Esophagus (tissue), 2 donors: ENCODE measurements around the gene NOL7. TPM values are rescaled to one million over a fixed set of nuclear protein-coding genes. Genes with fewer than 3 reads are reported as not detected.

Experiments
- H3K27ac ChIP-seq, 2 donors: one replicate each; pipeline ENCODE4 v1.5.1; 2013; ENCODE audit warnings: low read depth in 2 of 2, mild to moderate bottlenecking in 2 of 2, inconsistent platforms in 1 of 2, low read length in 1 of 2, moderate library complexity in 1 of 2
- H3K27me3 ChIP-seq, 2 donors: one replicate each; pipeline ENCODE4 v1.6.1; 2013; ENCODE audit warnings: low read length in 2 of 2, control low read depth in 1 of 2, mild to moderate bottlenecking in 1 of 2; ENCODE audit not compliant: insufficient read depth in 2 of 2, control insufficient read depth in 1 of 2
- H3K36me3 ChIP-seq, 2 donors: one replicate each; pipeline ENCODE4 v1.6.1; 2013; ENCODE audit warnings: low read length in 1 of 2; ENCODE audit not compliant: control insufficient read depth in 2 of 2, insufficient read depth in 2 of 2
- H3K4me1 ChIP-seq, 2 donors: one replicate each; pipeline ENCODE4 v1.6.1; 2013; ENCODE audit warnings: low read length in 1 of 2; ENCODE audit not compliant: control insufficient read depth in 2 of 2, insufficient read depth in 2 of 2
- H3K4me3 ChIP-seq, 2 donors: one replicate each; pipeline ENCODE4 v1.5.1; 2013; ENCODE audit warnings: low read length in 2 of 2, mild to moderate bottlenecking in 2 of 2, low read depth in 1 of 2, moderate library complexity in 1 of 2
- H3K9me3 ChIP-seq, 2 donors: one replicate each; pipeline ENCODE4 v1.6.1; 2013; ENCODE audit warnings: mild to moderate bottlenecking in 2 of 2, low read depth in 1 of 2, low read length in 1 of 2, moderate library complexity in 1 of 2; ENCODE audit not compliant: control insufficient read depth in 2 of 2, insufficient read depth in 1 of 2
- WGBS, 2 donors: extraction: QIAGEN DNeasy Blood & Tissue Kit; methylation state at CpG; one replicate each; pipeline ENCODE4 v1.1.7; 2013; 5-methylcytosine and 5-hydroxymethylcytosine counted together
- polyA plus RNA-seq, 2 donors: library from polyadenylated mRNA; stranded (reverse); fragments of 200-250 nt; gene quantifications; one replicate each; pipeline ENCODE4 v1.2.3, GENCODE V29; 2013
- donor health status: healthy with polysubstance abuse.
- donor health status: Bipolar disorder and iron deficiency.

NOL7 gene
- polyA plus RNA-seq, 2 donors: 30.9 to 52.1 TPM

DNA sequence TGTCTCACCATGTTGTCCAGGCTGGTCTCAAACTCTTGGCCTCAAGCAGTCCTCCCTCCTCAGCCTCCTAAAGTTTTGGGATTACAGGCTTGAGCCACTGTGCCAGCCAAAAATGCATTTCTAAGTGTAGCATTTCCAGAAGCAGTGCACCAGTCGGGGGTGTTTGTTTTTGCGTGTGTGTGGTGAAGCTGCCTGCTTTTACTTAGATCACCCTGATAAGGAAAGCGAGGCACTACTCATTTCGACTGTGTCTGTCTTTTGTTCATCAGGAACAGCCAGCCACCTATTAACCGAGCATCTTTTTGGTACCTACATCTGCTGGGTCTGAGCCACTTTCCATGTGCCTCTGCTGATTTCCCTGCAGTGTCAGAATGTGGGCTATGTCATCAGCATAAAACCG lies 22.0 kb upstream of the NOL7 start:
- WGBS, 2 donors: 77 to 86% methylated on average over 6 of the region's 6 CpGs
- Histone ChIP-seq H3K9me3 (no peaks in the 10 kb centered on the region), H3K36me3 (peaks cover 5 to 23% of the 10 kb centered on the region in 2 donors), H3K4me3 (no peak overlapping the region), H3K27ac (no peak overlapping the region), H3K27me3 (no peaks in the 10 kb centered on the region), H3K4me1 (no peaks in the 10 kb centered on the region)

GRCh38 chr6:13593720-13594119 lies 21.4 kb upstream of the NOL7 start:
- H3K4me3 ChIP-seq: no peak overlapping the region
- H3K4me1 ChIP-seq: no peaks in the 10 kb centered on the region
- no peak overlapping the region for H3K27ac ChIP-seq
- H3K9me3 ChIP-seq: no peaks in the 10 kb centered on the region
- WGBS, 2 donors: 83 to 89% methylated on average over 6 of the region's 6 CpGs
- H3K36me3 ChIP-seq: peaks cover 5 to 27% of the 10 kb centered on the region in 2 donors
- H3K27me3 ChIP-seq: no peaks in the 10 kb centered on the region

DNA sequence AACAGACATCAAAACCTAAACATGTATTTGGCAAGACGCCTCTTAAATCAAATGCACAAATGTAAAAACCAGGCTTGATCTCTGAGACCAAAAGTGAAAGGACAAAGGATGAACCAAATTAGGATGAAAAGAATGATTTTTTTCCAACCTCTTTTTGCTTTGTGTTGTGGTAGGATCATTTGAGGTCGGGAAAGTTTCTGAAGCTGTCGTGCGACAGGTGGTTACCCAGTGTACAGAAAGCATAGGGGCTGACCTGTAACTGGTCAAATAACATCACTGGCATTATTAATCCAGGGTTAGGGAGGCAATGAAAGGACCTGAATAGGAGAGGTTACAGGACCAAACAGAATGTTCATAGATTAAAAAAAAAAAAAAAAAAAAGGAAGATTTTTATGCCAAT lies 18.1 kb upstream of the NOL7 start:
- no peaks in the 10 kb centered on the region for H3K4me1 ChIP-seq
- peaks cover 10 to 21% of the 10 kb centered on the region in 2 donors for H3K36me3 ChIP-seq
- WGBS, 2 donors: 90 to 91% methylated on average over 4 of the region's 4 CpGs
- H3K27ac ChIP-seq: no peak overlapping the region
- no peaks in the 10 kb centered on the region for H3K9me3 ChIP-seq
- no peaks in the 10 kb centered on the region for H3K27me3 ChIP-seq
- no peak overlapping the region for H3K4me3 ChIP-seq

DNA sequence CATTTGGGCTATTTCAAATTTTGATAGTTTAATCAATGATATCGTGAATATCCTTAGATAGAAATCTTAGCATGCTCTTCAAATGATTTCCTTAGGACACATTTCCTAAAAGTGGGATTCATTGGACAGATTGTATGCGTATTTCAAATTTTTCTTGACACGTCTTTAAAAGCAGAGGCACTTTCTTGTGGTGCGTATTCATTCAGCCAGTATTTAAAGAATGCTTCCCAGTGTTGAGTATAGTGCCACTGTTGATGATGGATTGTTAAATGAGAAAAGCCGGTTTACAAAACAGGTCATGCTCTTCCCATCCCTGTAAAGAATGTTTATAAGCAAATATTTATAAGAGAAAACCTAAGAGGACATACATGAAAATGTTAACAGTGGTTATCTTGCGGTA lies 15.1 kb upstream of the NOL7 start:
- Histone ChIP-seq H3K36me3 (peaks cover 5 to 8% of the 10 kb centered on the region in 2 donors), H3K27ac (no peak overlapping the region), H3K4me3 (no peak overlapping the region), H3K4me1 (no peaks in the 10 kb centered on the region), H3K27me3 (no peaks in the 10 kb centered on the region), H3K9me3 (no peaks in the 10 kb centered on the region)
- 93% methylated on average over 6 of the region's 6 CpGs for WGBS, 2 donors

DNA sequence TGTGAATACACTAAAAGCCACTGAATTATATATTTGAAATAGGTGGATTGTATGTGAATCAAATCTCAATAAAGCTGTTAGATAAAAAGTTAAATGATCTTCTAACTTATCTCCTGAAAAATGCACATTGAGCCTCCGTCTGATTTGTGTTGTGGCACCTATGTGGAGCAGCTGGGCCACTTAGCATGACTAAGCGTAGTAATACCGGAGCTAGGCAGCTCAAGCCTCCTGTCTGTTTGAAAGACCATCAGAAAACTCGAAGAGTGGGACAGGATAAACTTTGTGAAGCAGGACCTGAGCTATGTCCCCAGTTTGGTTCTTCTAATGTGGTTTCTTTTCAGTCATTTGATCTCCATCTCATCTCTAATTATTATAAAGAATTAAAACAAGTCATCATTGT lies 11.0 kb upstream of the NOL7 start:
- no peaks in the 10 kb centered on the region for H3K4me1 ChIP-seq
- no peak overlapping the region for H3K4me3 ChIP-seq
- no peak overlapping the region for H3K27ac ChIP-seq
- H3K36me3 ChIP-seq: peaks cover 2 to 5% of the 10 kb centered on the region in 2 donors
- H3K9me3 ChIP-seq: no peaks in the 10 kb centered on the region
- H3K27me3 ChIP-seq: no peaks in the 10 kb centered on the region
- 86 to 88% methylated on average over 4 of the region's 4 CpGs for WGBS, 2 donors

DNA sequence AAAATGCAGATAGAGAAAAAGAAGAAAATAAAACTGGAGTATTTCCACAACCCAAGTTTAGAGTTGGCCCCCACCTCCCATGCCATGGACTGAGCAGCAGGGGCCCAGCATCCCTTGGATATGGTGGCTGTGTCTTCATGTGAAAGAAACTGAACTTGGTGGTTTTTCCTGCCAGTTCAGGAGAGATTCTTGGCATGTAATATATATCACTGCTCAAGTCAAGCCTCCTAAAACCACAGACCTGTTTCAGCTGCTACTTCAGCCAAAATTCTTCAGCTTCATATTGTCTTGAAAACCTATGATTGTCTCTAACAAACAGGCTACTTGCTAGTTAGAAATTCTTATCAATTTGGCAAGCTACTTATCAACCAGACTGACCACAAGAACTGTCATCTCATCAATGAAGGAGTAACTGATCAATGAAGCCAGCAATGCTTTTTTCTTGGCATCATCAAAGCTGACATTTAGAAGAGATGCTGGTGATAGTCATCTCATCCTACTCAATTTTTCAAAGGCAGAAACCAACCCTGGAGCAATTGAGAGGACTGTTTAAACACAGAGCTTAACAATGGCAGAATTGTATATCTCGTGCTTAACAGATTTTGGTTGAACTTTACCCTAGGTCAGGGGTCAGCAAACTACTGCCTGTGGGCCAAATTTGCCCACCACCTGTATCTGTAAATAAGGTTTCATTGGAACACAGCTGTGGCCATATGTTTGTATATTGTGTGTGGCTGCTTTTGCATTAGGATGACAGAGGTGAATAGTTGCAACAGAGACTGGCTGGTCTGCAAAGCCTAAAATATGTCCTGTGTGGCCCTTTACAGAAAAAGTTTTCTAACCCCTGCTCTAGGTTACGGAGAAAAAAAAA lies 10.4 kb upstream of the NOL7 start:
- 71 to 84% methylated on average over 2 of the region's 2 CpGs for WGBS, 2 donors
- no peak overlapping the region for H3K4me3 ChIP-seq
- H3K36me3 ChIP-seq: peaks cover 2 to 5% of the 10 kb centered on the region in 2 donors
- no peaks in the 10 kb centered on the region for H3K9me3 ChIP-seq
- no peak overlapping the region for H3K27ac ChIP-seq
- no peaks in the 10 kb centered on the region for H3K27me3 ChIP-seq
- H3K4me1 ChIP-seq: no peaks in the 10 kb centered on the region

DNA sequence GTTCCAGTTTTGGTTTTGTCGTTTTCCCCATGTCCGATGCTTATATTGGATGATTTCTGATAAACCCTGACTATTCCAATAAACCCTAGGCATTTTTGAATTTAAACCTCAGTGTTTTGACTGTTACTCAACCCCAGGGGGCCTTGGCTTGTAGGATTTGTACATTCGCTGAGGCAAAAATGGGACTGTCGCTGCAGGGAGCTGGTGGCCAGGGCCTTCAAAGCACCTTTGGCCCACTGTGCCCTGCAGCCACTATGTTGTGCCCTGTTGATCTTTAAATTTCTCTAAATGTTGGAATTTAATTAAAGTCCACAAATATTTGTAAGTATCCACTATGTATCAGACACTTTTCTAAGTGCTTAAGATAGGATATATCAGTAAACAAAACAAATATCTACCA lies 9.5 kb upstream of the NOL7 start:
- Histone ChIP-seq H3K4me3 (no peak overlapping the region), H3K36me3 (peaks cover 2 to 3% of the 10 kb centered on the region in 2 donors), H3K27ac (no peak overlapping the region), H3K27me3 (no peaks in the 10 kb centered on the region), H3K9me3 (no peaks in the 10 kb centered on the region), H3K4me1 (no peaks in the 10 kb centered on the region)
- WGBS, 2 donors: 92 to 97% methylated on average over 4 of the region's 4 CpGs

- no peaks in the 10 kb centered on the region for H3K36me3 ChIP-seq
- 64 to 71% methylated on average over 4 of the region's 4 CpGs for WGBS, 2 donors
- H3K27ac ChIP-seq: no peak overlapping the region
- H3K4me1 ChIP-seq: no peaks in the 10 kb centered on the region
- no peak overlapping the region for H3K4me3 ChIP-seq
- H3K27me3 ChIP-seq: no peaks in the 10 kb centered on the region
- H3K9me3 ChIP-seq: no peaks in the 10 kb centered on the region
These were observed 3.4 kb upstream of the NOL7 start for GRCh38 chr6:13611715-13612114.

- no peaks in the 10 kb centered on the region for H3K4me1 ChIP-seq
- no peaks in the 10 kb centered on the region for H3K9me3 ChIP-seq
- H3K27me3 ChIP-seq: no peaks in the 10 kb centered on the region
- H3K27ac ChIP-seq: no peak overlapping the region
- H3K36me3 ChIP-seq: no peaks in the 10 kb centered on the region
- H3K4me3 ChIP-seq: no peak overlapping the region
- 78 to 82% methylated on average over 3 of the region's 3 CpGs for WGBS, 2 donors
These were observed 2.0 kb upstream of the NOL7 start for GRCh38 chr6:13613029-13613594.
